AG08396 (cell line): ENCODE data around the gene NMUR1.

Experiments used
- DNase-seq: peaks from one replicate; pipeline ENCODE4 v3.0.0; 2012; ENCODE audit warnings: low spot score, mixed read lengths

The NMUR1 gene

DNA sequence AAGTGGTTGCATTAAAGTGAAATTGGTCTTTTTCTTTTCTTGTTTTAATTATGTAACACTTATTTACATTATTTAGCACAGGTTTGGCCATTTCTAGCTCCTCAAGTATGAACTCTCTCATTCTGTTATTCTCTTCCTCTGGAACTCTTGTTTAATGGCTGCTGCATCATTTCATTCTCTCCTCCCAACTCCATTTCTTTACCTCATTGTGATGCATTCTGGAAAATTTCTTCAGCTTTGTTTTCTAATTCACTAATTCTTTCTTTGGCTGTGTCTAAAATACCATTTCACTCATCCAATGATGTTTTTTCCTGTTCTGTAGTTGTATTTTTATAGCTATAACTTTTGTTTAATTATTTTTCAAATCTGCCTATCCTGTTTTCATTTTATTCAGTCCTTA lies 22.5 kb upstream of the NMUR1 start:
- no peak for DNase-seq

- DNase-seq = no peak
These were observed 19.4 kb upstream of the NMUR1 start for GRCh38 chr2:231549446-231550239.

- DNase-seq = no peak
These were observed 18.5 kb upstream of the NMUR1 start for GRCh38 chr2:231548752-231549151.

- no peak for DNase-seq
These were observed 17.3 kb upstream of the NMUR1 start for GRCh38 chr2:231547315-231548110.

- no peak for DNase-seq
These were observed 15.9 kb upstream of the NMUR1 start for GRCh38 chr2:231546014-231546715.

DNA sequence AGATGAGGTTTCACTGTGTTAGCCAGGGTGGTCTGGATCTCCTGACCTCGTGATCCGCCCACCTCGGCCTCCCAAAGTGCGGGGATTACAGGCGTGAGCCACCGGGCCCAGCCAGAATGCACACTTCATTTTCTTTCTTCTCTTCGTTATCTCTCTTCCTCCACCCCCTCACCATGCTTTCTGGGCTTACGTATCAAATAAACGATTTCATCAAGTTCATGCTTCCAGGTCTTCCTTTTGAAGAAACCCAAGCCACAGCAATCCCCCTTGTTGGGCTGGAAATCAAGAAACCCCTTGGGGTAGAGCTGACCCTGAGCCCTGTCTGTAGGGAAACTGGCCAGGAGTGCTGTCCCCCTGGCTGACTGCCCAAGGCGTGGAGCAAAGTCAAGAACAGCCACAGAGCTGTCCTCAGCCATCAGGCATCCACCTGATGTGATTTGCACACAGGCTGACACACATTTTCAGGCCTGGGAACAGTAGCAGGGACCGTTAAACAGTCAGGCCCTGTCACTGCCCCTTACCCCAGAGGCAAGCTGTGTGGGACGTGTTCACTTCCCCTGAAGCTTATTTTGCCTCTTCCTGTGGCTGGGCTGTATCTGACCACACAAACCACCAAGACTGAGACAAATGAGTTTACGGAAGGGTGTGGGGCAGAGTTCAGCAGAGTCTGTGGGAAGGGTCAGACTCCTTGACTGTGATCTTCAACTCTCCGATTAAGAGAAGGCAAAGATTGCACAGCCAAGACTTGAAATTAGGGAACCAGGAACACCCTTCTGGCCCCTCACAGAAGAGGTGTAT lies 15.1 kb upstream of the NMUR1 start:
- no peak for DNase-seq

- no peak for DNase-seq
These were observed 11.9 kb upstream of the NMUR1 start for GRCh38 chr2:231542136-231542535.

- DNase-seq = no peak
These were observed 11.4 kb upstream of the NMUR1 start for GRCh38 chr2:231541645-231542044.

DNA sequence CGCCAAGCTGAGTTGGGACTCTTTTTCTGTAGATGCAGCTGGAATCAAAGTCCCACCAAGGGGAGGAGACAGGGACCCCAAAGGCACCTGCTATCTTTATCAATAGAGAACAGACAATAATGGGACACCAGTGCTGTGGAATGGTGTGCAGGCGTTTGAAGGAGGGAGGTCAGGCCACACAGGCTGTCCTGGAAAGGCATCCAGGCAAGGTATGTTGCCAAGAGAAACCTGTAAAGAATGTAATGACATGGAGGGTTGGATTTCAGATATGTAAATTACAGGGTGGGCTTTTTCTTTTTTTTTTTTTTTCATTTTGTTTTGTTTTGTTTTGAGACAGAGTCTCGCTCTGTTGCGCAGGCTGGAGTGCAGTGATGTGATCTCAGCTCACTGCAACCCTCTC lies 9.7 kb upstream of the NMUR1 start:
- no peak for DNase-seq

DNA sequence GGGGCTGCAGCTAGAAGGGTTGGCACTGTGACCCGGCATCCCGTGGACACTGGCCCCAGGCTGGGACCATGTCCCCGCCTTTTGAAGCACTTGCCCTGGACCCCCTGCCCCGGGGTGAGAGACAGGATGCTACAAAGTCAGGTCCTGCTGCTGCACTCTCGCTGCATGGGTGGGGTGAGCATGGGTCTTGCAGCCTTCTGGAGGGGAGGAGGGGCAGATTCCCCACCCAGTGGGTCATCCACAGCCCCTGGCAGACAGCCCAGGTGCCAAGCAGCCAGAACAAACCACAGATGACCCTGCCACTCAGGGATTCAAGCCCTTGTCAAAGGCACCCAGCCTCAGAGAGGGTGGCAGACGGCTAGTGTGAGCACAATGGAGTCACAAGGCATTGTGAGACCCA lies 5.7 kb upstream of the NMUR1 start:
- no peak for DNase-seq

DNA sequence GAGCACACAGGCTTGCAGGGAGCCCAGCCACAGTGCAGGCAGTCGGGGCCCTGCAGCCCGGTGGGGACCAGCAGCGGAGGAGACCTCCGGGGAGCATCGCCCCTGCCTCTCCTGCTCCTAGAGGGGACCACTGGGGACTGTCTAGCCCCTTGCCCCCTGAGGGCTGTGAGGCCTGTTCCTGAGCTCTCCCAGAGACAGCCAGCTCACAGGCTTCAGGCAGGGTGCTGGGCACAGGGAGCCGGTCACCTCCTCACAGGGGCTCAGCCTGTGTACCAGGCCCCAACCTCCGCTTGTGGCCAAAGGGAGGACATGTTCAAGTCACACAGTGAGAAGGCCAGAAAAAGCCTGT lies 3.5 kb upstream of the NMUR1 start:
- DNase-seq = no peak

- DNase-seq = no peak
These were observed 3.0 kb upstream of the NMUR1 start for GRCh38 chr2:231533086-231533776.

DNA sequence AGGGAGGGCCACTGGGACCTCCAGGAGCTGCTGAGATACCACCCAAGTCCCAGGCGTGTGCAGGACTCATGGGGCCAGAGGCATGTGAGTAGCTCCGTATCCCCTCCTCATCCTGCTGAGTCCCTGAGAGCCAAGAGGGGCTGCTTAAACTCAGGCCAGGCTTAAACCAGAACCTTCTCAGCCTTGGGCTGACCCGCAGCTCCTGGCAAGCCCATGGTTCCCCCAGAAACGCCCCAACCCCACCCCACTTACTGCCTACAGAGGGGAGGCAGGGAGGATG lies 2.5 kb upstream of the NMUR1 start:
- no peak for DNase-seq

DNA sequence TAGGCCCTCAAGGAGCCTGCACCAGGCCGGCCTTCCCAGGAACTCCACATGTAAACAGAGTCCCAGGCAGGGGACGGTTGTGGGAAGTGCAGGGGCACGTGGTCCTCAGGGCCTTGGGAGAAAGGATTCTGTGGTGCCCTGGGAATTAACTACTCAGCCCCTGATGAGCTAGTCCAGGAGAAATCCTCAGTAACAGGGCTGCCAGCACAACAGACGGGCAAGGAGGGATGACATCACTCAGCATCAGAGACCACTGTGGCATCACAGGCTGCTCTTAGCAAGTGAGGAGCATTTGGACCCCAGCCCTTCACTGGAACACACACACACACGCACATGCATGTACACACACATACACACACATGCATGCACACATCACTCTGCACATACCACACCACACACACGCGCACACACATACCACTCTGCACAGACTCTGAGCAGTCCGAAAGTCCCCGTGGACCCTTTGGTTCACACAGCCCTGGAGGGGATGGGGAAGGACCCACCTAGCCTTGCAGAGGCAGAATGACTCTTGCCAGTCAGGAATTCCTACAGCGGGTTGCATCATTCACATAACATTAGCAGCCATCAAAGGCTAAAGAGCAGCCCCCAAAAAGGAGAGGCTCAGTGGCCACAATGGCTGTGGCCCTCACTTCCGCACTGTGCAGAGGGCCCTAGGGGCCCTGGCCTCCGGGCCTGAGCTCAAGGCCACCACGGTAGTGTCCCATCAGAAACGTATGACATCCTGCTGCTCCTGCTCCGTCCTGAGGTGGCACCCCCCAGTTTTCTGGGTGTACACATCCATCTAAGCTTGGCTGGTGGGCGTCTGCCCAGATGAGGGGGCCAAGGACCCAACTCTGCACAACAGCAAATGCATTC lies 1.9 kb upstream of the NMUR1 start:
- no peak for DNase-seq

DNA sequence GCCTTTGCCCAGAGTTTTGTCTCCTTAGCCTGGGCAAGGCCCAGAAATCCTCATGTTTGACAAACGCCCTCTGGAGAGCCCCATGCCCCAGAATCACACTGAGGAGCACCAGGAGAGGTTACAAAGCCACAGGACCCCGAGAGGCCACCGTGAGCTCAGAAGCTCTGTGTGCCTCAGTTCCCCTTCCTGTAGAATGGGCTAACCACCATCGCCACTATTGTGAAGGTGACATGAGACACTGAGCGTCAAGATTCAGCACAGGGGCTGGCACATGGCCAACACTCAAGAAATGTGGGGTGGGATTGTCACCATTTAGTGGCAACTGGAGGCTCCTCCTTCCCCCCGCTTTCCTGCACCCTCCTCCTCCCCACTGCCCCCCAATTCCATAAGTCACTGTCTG lies 1.2 kb upstream of the NMUR1 start:
- no peak for DNase-seq

DNA sequence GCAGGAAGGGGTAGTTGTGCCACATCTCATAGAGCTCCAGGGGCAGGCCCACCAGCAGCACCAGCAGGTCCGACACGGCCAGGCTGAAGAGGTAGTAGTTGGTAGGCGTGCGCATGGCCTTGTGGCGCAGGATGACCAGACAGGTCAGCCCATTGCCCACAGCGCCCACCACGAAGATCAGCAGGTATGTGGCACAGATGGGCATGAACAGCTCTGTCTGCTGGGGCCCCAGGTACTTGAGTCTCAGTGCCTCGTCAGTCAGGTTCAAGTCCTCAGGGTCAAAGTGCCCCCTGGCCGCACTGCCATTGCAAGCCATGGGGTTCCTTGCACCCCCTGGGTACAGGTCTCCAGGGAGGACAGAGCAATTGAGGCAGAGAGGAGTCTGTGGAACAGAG lies 1.6 kb downstream of the NMUR1 start:
- DNase-seq = no peak

- DNase-seq = no peak
These were observed 2.1 kb downstream of the NMUR1 start for GRCh38 chr2:231527955-231528635.

DNA sequence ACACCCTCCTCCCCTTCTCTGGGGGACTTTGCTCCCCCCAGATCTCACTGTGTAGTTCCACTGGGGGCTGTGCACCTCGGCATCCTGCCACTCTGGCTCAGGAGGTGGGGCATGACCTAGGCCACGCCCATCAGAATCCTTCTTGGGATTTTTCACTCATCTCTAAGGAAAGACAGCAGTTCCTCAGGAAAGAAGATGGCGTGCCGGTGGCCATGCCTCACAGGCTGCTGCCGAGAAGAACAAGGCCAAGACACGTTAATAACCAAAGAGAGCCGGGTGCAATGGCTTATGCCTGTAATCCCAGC lies 3.2 kb downstream of the NMUR1 start:
- DNase-seq = no peak

DNA sequence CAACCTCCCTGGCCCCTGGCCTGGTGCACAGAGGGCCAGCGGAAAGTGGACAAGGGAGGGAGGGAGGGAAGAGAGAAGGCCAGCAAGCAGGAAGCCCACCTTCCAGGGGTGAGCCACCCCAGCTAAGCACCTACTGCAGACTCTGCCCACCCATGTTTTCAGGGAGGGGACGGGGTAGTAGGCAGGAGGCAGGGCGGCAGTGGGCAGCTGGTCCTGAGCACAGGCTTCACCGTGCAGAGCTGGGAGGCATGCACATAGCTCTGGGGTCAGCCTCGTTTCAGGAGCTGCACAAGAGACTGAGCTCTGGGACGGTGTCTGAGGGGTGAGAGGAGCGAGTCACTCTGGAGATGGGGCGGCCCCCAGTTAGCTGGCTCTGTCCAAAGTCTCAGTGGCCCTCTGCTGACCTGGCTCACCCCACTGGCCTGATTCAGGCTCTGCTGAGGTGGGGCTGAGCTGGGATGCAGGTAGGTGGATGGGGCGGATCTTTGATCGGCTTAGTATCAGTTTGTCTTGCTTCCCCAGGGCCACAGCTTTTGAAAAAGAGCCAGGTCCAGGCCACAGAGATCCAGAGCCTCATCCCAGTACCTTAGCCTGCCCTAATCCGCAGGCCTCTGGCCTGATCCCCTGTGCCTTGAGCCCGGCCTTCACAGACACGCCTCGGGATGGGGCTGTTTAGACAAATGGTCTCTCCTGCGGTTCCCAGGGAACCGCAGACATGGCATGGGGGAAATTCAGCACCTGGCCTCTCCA lies 3.7 kb downstream of the NMUR1 start:
- DNase-seq = no peak
